ENCODE measurements around the gene HRH3.

HRH3 gene

DNA sequence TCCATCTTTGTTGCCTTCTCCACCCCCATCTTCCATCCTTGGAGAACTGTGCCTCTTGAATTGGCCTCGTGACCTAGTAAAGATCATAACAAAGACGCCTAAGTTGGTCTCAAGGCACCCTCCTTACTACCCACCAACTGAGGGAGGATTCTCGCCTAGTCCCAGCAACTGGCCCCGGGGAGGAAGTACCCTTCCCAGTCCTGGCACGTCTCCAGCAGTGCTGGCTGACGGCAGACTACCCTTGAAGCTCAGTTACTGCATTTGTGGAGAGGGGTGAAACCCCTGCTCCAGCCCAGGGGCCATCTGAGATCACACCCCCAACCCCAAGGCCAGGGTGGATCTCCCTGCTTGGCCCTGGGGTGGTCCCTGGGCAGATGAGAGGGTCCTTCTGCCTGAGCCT lies 16.1 kb upstream of the HRH3 start:
- FAIRE-seq (no peak), DNase-seq (ENCODE audit: insufficient read length) (no peak)
- TF ChIP-seq TAF1 (IDR thresholded peaks at IDR 0.05; ENCODE audit: borderline replicate concordance, low read depth, low read length) (no peak), POLR2AphosphoS5 (IDR thresholded peaks at IDR 0.05; ENCODE audit: low read depth, low read length) (no peak), POLR2A (IDR thresholded peaks at IDR 0.05; ENCODE audit: low read depth, low read length) (no peak)

DNA sequence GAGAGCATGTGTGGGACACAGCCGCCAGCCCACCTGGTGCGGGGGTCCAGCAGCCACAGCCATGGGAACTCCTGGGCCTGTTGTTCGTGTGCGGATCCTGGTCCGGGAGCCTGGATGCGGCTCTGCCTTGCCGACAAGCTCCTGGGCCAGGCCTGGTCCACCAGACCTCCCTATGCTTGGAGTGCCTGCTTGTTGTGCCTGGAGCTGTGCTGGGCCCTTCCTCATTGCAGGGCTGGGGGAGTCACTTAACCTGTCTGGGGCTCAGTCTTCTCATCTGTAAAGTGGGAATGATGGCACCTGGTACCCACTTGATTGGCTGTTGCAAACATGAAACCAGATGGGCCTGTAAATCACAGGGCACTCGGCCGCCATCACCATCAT lies 15.7 kb upstream of the HRH3 start:
- FAIRE-seq: no peak
- TF ChIP-seq TAF1 (IDR thresholded peaks at IDR 0.05; ENCODE audit: borderline replicate concordance, low read depth, low read length) (no peak), POLR2A (IDR thresholded peaks at IDR 0.05; ENCODE audit: low read depth, low read length) (no peak), POLR2AphosphoS5 (IDR thresholded peaks at IDR 0.05; ENCODE audit: low read depth, low read length) (no peak)
- DNase-seq (ENCODE audit: insufficient read length): no peak

DNA sequence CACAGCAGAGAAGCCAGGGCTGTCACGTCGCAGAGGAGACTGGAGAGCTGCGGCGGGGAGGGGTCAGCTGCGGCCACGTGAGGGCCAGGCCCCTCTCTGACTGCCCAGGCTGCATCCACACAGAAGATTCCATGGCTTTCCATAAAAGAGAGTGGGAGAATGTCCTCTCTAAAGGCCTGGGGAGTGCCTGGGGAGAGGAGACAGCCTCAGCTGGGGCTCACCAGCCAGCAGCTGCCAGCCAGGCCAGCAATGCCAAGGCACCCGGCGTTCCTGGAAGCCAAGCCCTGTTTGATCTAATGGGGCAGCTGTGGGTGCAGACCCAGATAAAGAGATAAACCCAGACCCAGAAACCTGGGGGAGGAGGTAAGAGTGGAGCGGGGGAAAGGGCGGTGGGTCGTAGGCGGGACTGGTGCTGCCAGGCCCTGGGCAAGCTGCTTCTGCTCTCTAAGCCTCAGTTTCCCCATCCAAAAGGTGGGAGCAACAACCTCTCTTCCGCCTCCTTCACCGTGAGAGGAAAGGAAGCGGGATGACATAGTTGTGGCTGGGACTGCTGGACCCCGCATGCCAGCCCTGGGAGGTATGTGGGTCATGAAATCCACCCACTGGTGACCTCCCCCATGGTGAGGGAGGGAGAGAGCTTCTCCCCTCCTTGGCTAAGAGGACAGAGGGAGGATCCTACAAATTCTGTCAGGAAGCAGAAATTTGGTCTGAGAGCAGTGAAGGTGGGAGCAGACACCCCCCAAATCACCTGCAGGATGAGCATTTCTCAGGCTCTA lies 15.1 kb upstream of the HRH3 start:
- no peak for TF ChIP-seq POLR2A (IDR thresholded peaks at IDR 0.05; ENCODE audit: low read depth, low read length)
- TF ChIP-seq TAF1 (IDR thresholded peaks at IDR 0.05; ENCODE audit: borderline replicate concordance, low read depth, low read length): no peak
- TF ChIP-seq POLR2AphosphoS5 (IDR thresholded peaks at IDR 0.05; ENCODE audit: low read depth, low read length): no peak
- FAIRE-seq: no peak

DNA sequence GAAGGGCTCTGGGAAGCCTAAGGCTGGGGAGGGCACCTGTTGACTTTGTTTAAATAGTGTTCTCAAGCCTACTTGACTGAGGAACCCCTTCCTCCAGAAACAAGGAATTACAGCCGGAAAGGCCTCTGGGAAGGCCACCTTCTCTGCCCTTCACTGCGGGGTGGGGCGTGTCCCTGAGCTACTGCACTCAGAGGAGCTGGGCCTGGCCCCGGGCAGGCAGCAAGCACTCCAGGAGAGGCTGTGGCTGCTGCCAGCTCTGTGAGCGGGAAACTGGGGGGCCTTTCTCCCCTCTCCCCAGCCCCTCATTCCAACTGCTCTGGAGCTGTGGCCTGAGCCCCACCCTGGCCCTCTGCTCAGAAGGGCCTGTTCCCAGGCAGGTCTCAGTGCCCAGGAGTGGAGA lies 14.3 kb upstream of the HRH3 start:
- FAIRE-seq (no peak), DNase-seq (ENCODE audit: insufficient read length) (no peak)
- TF ChIP-seq TAF1 (IDR thresholded peaks at IDR 0.05; ENCODE audit: borderline replicate concordance, low read depth, low read length) (no peak), POLR2AphosphoS5 (IDR thresholded peaks at IDR 0.05; ENCODE audit: low read depth, low read length) (no peak), POLR2A (IDR thresholded peaks at IDR 0.05; ENCODE audit: low read depth, low read length) (no peak)

More for the DNA sequence above, 15.1 kb upstream of the HRH3 start:
- no peak for DNase-seq (ENCODE audit: insufficient read length)

DNA sequence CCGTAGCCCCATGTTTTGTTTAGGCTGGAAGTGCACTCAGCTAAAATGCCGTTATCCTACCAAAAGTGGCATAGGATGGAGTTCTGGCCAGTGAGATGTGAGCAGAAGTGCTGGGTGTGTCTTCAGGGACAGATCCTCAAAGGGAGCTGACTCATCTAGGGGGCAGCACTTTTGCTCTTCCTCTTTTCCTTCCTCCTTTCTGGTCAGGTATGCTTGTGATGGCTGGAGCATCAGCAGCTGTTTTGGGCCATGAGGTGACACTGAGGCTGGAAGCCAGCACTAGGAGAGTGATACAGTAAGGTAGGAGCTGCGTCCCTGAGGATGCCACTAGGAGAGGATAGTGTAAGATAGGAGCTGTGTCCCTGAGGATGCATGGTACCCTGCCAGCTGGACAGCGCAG lies 13.6 kb upstream of the HRH3 start:
- DNase-seq (ENCODE audit: insufficient read length) (no peak), FAIRE-seq (no peak)
- TF ChIP-seq POLR2AphosphoS5 (IDR thresholded peaks at IDR 0.05; ENCODE audit: low read depth, low read length): no peak
- no peak for TF ChIP-seq TAF1 (IDR thresholded peaks at IDR 0.05; ENCODE audit: borderline replicate concordance, low read depth, low read length)
- no peak for TF ChIP-seq POLR2A (IDR thresholded peaks at IDR 0.05; ENCODE audit: low read depth, low read length)

DNA sequence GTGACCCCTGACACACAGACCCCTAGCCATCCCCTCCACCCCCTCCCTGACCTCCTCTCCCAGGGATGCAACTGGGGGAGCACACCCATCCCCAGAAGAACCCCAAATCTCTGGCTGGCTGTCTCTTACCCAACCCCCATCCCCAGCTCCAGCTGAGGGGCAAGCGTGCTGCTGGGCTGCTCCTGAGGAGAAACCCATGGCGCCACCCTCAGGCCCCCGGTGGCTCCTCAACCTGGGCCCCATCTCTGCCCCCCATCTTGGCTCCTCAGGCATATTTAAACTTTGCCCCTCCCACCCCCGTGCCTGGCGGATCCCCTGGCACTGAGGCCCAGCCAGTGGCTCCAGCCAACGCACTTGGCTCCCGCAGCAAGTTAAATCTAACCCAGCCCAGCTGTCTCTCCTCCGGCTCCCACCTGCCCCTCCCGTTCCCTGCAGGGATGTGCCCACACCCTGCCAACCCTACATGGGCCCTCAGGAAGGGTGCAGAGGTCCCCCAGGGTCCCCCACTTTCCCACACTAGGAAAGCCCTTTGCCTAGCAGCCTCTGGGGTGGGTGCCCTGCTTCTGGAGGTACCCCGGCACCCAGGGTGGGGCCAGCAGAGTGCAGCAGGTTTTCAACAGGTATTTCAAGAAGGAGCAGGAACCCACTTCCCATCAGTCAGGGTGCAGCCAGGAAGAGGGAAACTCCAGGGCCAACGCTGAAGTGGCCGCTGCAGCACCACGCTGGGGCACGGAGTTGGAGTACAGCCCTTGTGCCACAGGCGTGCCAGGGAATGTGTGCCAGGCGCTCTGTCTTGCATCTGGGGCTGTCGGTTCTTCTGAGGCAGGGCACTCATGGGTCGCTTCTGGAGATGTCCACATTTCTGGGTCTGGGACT lies 12.9 kb upstream of the HRH3 start:
- FAIRE-seq: no peak
- no peak for TF ChIP-seq POLR2A (IDR thresholded peaks at IDR 0.05; ENCODE audit: low read depth, low read length)
- no peak for TF ChIP-seq TAF1 (IDR thresholded peaks at IDR 0.05; ENCODE audit: borderline replicate concordance, low read depth, low read length)
- no peak for TF ChIP-seq POLR2AphosphoS5 (IDR thresholded peaks at IDR 0.05; ENCODE audit: low read depth, low read length)
- no peak for DNase-seq (ENCODE audit: insufficient read length)

DNA sequence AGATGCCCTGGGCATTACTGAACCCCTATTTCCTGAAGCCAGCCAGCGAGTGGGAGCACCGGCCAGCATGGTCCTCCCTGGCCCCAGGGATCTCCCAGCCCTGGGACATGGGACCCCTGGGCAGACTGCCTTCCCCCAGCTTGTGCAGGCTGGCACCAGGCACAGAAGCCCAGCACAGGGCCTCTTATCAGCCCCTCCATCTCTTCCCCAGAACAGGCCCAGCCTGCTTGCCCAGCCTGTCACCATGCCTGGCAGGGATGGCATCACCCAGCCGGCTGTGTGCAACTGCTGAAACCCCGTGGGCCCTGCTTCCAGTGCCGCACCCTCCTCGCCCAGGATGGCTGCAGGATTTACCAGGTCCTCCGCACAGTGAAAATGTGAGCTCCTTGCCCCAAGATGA lies 12.1 kb upstream of the HRH3 start:
- no peak for DNase-seq (ENCODE audit: insufficient read length)

DNA sequence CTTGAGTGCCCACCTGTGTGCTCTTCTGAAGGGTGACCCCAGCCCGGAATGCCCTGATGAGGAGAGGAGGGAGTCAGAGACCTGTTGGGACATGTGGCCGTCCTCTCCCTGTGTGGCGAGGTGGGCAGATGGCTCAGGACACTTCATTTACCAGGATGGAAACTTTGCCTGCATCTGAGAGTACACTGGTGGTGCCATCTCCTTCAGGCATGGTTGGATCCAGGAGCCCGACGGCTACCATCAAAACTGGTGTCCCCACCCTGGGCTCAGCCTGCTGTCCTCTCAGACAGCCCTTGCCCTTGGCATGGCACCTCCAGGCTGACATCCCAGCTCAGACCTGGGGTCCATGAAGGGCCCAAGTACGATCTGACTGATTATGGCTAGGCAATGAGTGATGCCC lies 11.2 kb upstream of the HRH3 start:
- TF ChIP-seq POLR2A (IDR thresholded peaks at IDR 0.05; ENCODE audit: low read depth, low read length): no peak
- no peak for TF ChIP-seq POLR2AphosphoS5 (IDR thresholded peaks at IDR 0.05; ENCODE audit: low read depth, low read length)
- TF ChIP-seq TAF1 (IDR thresholded peaks at IDR 0.05; ENCODE audit: borderline replicate concordance, low read depth, low read length): no peak
- no peak for DNase-seq (ENCODE audit: insufficient read length)
- no peak for FAIRE-seq

More for the DNA sequence above, 12.1 kb upstream of the HRH3 start:
- TF ChIP-seq TAF1 (IDR thresholded peaks at IDR 0.05; ENCODE audit: borderline replicate concordance, low read depth, low read length): no peak
- TF ChIP-seq POLR2A (IDR thresholded peaks at IDR 0.05; ENCODE audit: low read depth, low read length): no peak
- no peak for TF ChIP-seq POLR2AphosphoS5 (IDR thresholded peaks at IDR 0.05; ENCODE audit: low read depth, low read length)
- no peak for FAIRE-seq

DNA sequence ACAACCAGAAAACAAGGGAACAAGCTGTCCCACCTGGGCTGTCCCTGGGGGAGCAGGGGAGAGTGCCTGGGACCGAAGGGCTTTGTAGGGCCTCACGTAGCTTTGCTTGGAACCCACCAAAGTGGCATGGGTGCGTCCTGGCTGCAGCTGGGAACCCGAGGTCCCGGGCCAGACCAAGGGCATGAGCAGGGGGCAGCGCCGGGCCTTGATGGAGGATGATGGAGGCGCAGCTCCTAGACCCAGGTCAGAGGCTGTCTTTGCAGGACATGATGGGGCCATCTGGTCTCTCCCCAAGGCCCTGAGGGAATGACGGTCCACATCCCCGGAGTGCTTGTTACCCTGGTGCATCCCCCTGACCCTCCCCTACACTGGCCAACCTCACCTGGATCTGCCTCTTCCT lies 10.6 kb upstream of the HRH3 start:
- DNase-seq (ENCODE audit: insufficient read length) (no peak), FAIRE-seq (no peak)
- no peak for TF ChIP-seq POLR2AphosphoS5 (IDR thresholded peaks at IDR 0.05; ENCODE audit: low read depth, low read length)
- TF ChIP-seq POLR2A (IDR thresholded peaks at IDR 0.05; ENCODE audit: low read depth, low read length): no peak
- no peak for TF ChIP-seq TAF1 (IDR thresholded peaks at IDR 0.05; ENCODE audit: borderline replicate concordance, low read depth, low read length)

DNA sequence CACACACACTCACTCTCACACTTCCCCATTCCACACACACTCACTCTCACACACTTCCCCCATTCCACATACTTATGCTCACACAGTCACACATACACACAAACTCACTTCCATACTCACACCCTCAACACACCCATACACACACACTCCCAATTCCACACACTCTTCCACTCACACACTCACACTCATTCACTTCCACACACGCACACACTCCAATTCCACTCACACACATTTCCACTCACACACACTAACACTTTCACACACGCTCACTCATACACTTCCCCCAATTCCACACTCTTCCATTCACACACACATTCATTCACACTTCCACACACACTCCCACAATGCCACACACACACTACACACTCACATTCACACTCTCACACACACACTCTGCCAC lies 10.2 kb upstream of the HRH3 start:
- FAIRE-seq: no peak
- TF ChIP-seq POLR2A (IDR thresholded peaks at IDR 0.05; ENCODE audit: low read depth, low read length) (no peak), TAF1 (IDR thresholded peaks at IDR 0.05; ENCODE audit: borderline replicate concordance, low read depth, low read length) (no peak), POLR2AphosphoS5 (IDR thresholded peaks at IDR 0.05; ENCODE audit: low read depth, low read length) (no peak)
- DNase-seq (ENCODE audit: insufficient read length): no peak

DNA sequence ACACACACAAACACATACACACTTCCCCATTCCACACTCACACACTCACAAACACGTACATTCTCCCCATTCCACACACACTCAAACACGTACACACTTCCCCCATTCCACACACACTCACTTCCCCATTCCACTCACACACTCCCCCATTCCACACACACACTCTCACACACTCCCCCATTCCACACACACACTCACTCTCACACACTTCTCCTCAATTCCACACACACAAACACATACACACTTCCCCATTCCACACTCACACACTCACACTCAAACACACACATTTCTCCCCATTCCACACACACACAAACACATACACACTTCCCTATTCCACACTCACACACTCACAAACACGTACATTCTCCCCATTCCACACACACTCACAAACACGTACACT lies 9.6 kb upstream of the HRH3 start:
- TF ChIP-seq POLR2A (IDR thresholded peaks at IDR 0.05; ENCODE audit: low read depth, low read length): no peak
- TF ChIP-seq POLR2AphosphoS5 (IDR thresholded peaks at IDR 0.05; ENCODE audit: low read depth, low read length): no peak
- no peak for TF ChIP-seq TAF1 (IDR thresholded peaks at IDR 0.05; ENCODE audit: borderline replicate concordance, low read depth, low read length)
- no peak for DNase-seq (ENCODE audit: insufficient read length)
- no peak for FAIRE-seq

Measured in GM12892 (cell line).